GM12891 (cell line): ENCODE results near the gene CEP57L1.

Experiments used
- DNase-seq: peaks from one replicate; pipeline ENCODE4 v3.0.0; 2011; ENCODE audit warnings: low spot score; ENCODE audit not compliant: insufficient read length
- FAIRE-seq: peaks from 2 replicates; lab custom pipeline; 2011; peaks lifted over from hg19 to GRCh38; lab: Jason Lieb, UNC
- PAX5 ChIP-seq: IDR thresholded peaks from 2 replicates; pipeline ENCODE4 v1.6.1; 2011; ENCODE audit warnings: low read length, moderate library complexity, mild to moderate bottlenecking; ENCODE audit not compliant: insufficient read depth, severe bottlenecking
- POLR2A ChIP-seq: IDR thresholded peaks from 2 replicates; pipeline ENCODE4 v1.6.1; 2011; ENCODE audit warnings: low read depth, low read length, control low read depth
- POLR2AphosphoS5 ChIP-seq: IDR thresholded peaks from 2 replicates; pipeline ENCODE4 v1.6.1; 2011; ENCODE audit warnings: low read depth, low read length, control low read depth
- POU2F2 ChIP-seq: IDR thresholded peaks from 2 replicates; pipeline ENCODE4 v1.6.1; 2011; ENCODE audit warnings: low read depth, mild to moderate bottlenecking, control low read depth, low read length, moderate library complexity
- SPI1 ChIP-seq: IDR thresholded peaks from 2 replicates; pipeline ENCODE4 v1.6.1; 2011; ENCODE audit warnings: low read depth, low read length, control low read depth
- TAF1 ChIP-seq: IDR thresholded peaks from 2 replicates; pipeline ENCODE4 v1.6.1; 2011; ENCODE audit warnings: low read depth, low read length, control low read depth

Gene CEP57L1

GRCh38 chr6:109153752-109154151 lies 58.4 kb downstream of the CEP57L1 start:
- TF ChIP-seq SPI1 (no peak), POU2F2 (no peak), POLR2AphosphoS5 (no peak), PAX5 (no peak), TAF1 (no peak), POLR2A (no peak)
- DNase-seq (no peak), FAIRE-seq (no peak)

GRCh38 chr6:109164331-109164730 lies 69.0 kb downstream of the CEP57L1 start:
- FAIRE-seq (no peak), DNase-seq (no peak)
- TF ChIP-seq POLR2AphosphoS5 (no peak), POLR2A (no peak), PAX5 (no peak), POU2F2 (no peak), SPI1 (no peak), TAF1 (no peak)

DNA sequence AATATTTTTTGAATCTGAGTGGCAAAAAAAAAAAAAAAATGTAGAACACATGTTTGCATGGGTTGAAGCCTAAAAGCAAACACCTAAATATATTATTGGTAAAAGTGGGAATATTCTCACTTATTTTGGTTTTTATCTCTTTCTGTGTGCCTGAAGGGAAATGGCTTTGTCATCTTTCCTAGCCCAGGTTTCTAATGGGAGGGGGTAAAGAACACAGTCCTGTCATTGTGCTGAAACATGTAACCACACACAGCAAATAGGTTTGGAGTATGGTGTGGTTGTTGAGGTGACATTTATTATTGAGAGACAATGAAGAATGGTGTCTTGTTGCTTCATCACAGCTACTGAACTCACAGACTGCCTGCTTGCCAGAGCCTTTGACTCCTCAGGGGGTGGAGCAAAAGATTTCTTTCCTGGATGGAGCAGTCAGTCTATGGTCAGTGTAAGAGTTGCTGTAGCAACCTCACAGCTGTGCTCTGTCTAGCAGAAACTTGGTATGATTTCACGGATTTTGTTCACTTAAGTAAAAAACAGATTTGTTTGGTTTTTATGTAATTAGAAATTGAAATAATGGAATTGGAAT lies 70.2 kb downstream of the CEP57L1 start:
- FAIRE-seq (no peak), DNase-seq (no peak)
- TF ChIP-seq POLR2A (no peak), PAX5 (no peak), POLR2AphosphoS5 (no peak), POU2F2 (no peak), SPI1 (no peak), TAF1 (no peak)

GRCh38 chr6:109166673-109167072 lies 71.4 kb downstream of the CEP57L1 start:
- FAIRE-seq (no peak), DNase-seq (no peak)
- TF ChIP-seq PAX5 (no peak), TAF1 (no peak), POLR2A (no peak), POU2F2 (no peak)

- DNase-seq (no peak), FAIRE-seq (no peak)
- no peak for TF ChIP-seq PAX5
- no peak for TF ChIP-seq POU2F2
Observed at GRCh38 chr6:109167562-109167961, 72.3 kb downstream of the CEP57L1 start.

DNA sequence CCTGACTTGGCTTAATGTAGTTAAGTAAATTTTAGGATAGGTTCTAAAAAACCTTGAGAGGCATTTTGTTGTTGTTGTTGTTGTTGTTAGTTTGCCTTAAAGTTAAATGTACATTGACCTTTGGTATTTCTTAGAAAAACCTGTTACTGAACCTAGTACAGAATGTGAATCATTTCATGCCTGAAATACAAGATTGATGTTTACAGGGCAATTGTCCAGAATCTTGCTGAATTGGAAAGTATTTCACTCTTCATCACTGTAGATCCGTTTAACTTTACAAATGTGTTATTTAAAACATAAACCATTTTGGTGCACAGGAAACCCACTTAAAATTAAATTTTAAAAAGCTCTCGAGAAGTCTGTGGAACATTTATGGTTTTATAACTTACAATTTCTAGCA lies 75.0 kb downstream of the CEP57L1 start:
- FAIRE-seq, result no peak
- no peak for DNase-seq

DNA sequence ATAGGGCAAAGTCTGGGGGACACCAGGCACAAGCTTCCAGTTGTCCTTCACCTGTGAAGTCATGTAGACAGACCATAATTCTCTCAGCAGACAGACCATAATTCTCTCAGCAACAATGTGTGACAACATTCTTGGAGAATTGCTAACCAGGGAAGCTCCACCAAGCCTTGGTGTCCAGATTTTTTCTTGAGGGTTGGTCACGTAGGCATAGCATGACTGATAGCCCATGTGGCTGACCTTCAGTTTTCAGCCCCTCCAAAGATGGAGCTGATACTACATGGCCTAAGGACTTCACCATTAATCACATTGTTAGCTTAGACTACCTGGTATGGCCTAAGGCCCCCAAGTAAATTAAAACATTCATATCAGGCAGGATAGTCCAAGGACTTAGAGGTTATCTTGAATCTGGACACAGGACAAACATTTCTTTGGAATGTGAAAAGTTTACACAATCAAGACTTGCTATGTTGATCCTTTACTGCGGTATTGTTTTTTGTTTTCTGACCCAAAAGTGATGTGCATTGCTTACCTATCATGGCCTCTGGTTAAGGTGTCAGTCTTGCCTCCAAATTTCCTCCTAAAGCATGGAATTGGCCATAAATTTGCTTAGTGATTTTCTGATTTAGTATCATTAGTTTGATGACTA lies 76.9 kb downstream of the CEP57L1 start:
- TF ChIP-seq TAF1 (no peak), PAX5 (no peak), POLR2AphosphoS5 (no peak), POLR2A (no peak), SPI1 (no peak), POU2F2 (no peak)
- DNase-seq (no peak), FAIRE-seq (no peak)

More for the DNA sequence above, 75.0 kb downstream of the CEP57L1 start:
- TF ChIP-seq PAX5, result no peak
- no peak for TF ChIP-seq POU2F2
- TF ChIP-seq POLR2A, result no peak
- TF ChIP-seq SPI1, result no peak
- TF ChIP-seq TAF1, result no peak
- TF ChIP-seq POLR2AphosphoS5, result no peak

DNA sequence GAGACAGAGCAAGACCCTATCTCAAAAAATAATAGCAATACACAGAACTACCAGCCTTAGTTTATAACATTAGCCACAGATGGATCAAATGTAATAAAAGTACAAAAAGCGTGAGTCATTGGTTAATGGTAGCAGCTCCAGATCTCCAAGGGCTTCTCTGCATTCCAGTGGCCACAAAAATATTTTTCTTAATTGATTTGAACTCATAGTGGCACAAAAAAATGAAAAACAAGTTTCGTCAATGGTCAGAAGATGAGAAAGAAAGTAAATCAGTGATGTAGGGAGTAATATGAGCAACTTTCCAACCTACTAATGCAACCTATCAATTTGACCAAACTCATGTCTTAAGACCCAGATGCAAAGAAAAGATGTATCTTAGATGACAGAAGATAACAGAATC lies 79.6 kb downstream of the CEP57L1 start:
- DNase-seq (no peak), FAIRE-seq (no peak)
- no peak for TF ChIP-seq SPI1
- TF ChIP-seq POU2F2, result no peak
- TF ChIP-seq POLR2A, result no peak
- TF ChIP-seq POLR2AphosphoS5, result no peak
- TF ChIP-seq PAX5, result no peak
- TF ChIP-seq TAF1, result no peak

DNA sequence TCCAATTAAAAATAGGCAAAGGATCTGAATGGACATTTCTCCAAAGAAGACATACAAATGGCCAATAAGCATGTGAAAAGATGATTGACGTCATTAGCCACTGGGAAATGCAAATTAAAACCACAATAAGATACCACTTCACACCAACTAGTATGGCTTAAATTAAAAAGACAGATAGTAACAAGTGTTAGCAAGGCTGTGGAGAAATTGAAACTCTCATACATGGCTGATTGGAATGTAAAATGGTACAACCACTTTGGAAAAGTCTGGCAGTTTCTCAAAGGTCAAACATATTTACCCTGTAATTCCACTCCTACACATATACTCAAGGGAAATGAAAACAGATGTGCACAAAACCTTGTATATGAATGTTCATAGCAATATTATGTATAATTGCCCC lies 83.6 kb downstream of the CEP57L1 start:
- DNase-seq (no peak), FAIRE-seq (no peak)
- TF ChIP-seq POU2F2 (no peak), PAX5 (no peak), POLR2A (no peak), TAF1 (no peak), POLR2AphosphoS5 (no peak), SPI1 (no peak)

- no peak for FAIRE-seq
- TF ChIP-seq POLR2AphosphoS5 (no peak), TAF1 (no peak)
Observed at GRCh38 chr6:109179507-109179906, 84.2 kb downstream of the CEP57L1 start.

More at GRCh38 chr6:109179507-109179906, 84.2 kb downstream of the CEP57L1 start:
- DNase-seq, result no peak
